ENCODE data around the gene UGT1A1. TPM values are rescaled to one million over a fixed set of nuclear protein-coding genes. Genes with fewer than 3 reads are reported as not detected.
"Not testable (repeated sequence)": the region's sequence is repeated elsewhere in the genome, so short reads cannot be mapped to it uniquely, and the experiment has no call there.

UGT1A1 gene
- not detected in 2 replicates for total RNA-seq (2014; rRNA removed; shearing (Covaris generic))

- Histone ChIP-seq H3K36me3 (no peaks in the 10 kb centered on the region), H3K9me3 (replicated peaks) (no peaks in the 10 kb centered on the region), H3K4me3 (no peak within 1 kb of the TSS), H3K4me1 (no peaks in the 10 kb centered on the region), H3K27me3 (no peaks in the 10 kb centered on the region; the same call in 1 of the 2 replicates), H3K27ac (no peak within 1 kb of the TSS)
- DNase-seq = no peak
These were observed at the start of gene UGT1A1 for GRCh38 chr2:233760043-233760442. TSS of gene UGT1A1 (plus strand) at chr2:233760270. CDS start at chr2:233760288, 18 bp downstream.

GRCh38 chr2:233711312-233712008 lies 48.6 kb upstream of the UGT1A1 start:
- no peak overlapping the region for H3K27ac ChIP-seq
- H3K4me3 ChIP-seq = no peak overlapping the region
- H3K4me1 ChIP-seq = no peaks in the 10 kb centered on the region
- DNase-seq = peak; percentile 83 to 89
- no peaks in the 10 kb centered on the region for H3K27me3 ChIP-seq
- H3K9me3 ChIP-seq (replicated peaks) = no peaks in the 10 kb centered on the region
- H3K36me3 ChIP-seq = no peaks in the 10 kb centered on the region

- H3K4me3 ChIP-seq = no peak within 1 kb of the TSS
- H3K27me3 ChIP-seq = no peaks in the 10 kb centered on the region
- no peaks in the 10 kb centered on the region for H3K9me3 ChIP-seq (replicated peaks)
- no peak for DNase-seq
- H3K36me3 ChIP-seq = no peaks in the 10 kb centered on the region
- no peaks in the 10 kb centered on the region for H3K4me1 ChIP-seq
- H3K27ac ChIP-seq = no peak within 1 kb of the TSS
These were observed 47.3 kb upstream of the UGT1A1 start, which contains the start of gene UGT1A5 for GRCh38 chr2:233712611-233713261. TSS of gene UGT1A5 (plus strand) at chr2:233712907. CDS start at chr2:233712992, 85 bp downstream.

- H3K36me3 ChIP-seq = no peaks in the 10 kb centered on the region
- no peak overlapping the region for H3K4me3 ChIP-seq
These were observed 46.8 kb upstream of the UGT1A1 start for GRCh38 chr2:233713262-233713615.

GRCh38 chr2:233714121-233714520 lies 45.9 kb upstream of the UGT1A1 start:
- H3K9me3 ChIP-seq (replicated peaks) = no peaks in the 10 kb centered on the region
- DNase-seq = no peak
- H3K4me3 ChIP-seq = no peak overlapping the region
- no peak overlapping the region for H3K27ac ChIP-seq
- H3K4me1 ChIP-seq = no peaks in the 10 kb centered on the region
- no peaks in the 10 kb centered on the region for H3K36me3 ChIP-seq
- H3K27me3 ChIP-seq = no peaks in the 10 kb centered on the region

More at GRCh38 chr2:233713262-233713615, 46.8 kb upstream of the UGT1A1 start:
- Histone ChIP-seq H3K4me1 (no peaks in the 10 kb centered on the region), H3K9me3 (replicated peaks) (no peaks in the 10 kb centered on the region), H3K27ac (no peak overlapping the region), H3K27me3 (no peaks in the 10 kb centered on the region)
- DNase-seq = no peak

- Histone ChIP-seq H3K27ac (no peak within 1 kb of the TSS), H3K4me1 (no peaks in the 10 kb centered on the region), H3K9me3 (replicated peaks) (no peaks in the 10 kb centered on the region), H3K4me3 (no peak within 1 kb of the TSS), H3K27me3 (peaks cover 8% of the 10 kb centered on the region; the same call in 1 of the 2 replicates), H3K36me3 (no peaks in the 10 kb centered on the region)
- no peak for DNase-seq
These were observed 41.5 kb upstream of the UGT1A1 start, which contains the start of gene UGT1A4 for GRCh38 chr2:233718552-233718951. TSS of gene UGT1A4 (plus strand) at chr2:233718736. CDS start at chr2:233718821, 85 bp downstream.

- H3K36me3 ChIP-seq = no peaks in the 10 kb centered on the region
- H3K27me3 ChIP-seq = no peaks in the 10 kb centered on the region
- no peak within 1 kb of the TSS for H3K4me3 ChIP-seq
- no peak within 1 kb of the TSS for H3K27ac ChIP-seq
- H3K9me3 ChIP-seq (replicated peaks) = peaks cover 6% of the 10 kb centered on the region; the same call in 1 of the 2 replicates
- DNase-seq = no peak
- no peaks in the 10 kb centered on the region for H3K4me1 ChIP-seq
These were observed 31.3 kb upstream of the UGT1A1 start, which contains the start of gene UGT1A3 for GRCh38 chr2:233728723-233729301. TSS of gene UGT1A3 (plus strand) at chr2:233729042. CDS start at chr2:233729127, 85 bp downstream.

- not testable (repeated sequence) for H3K4me1 ChIP-seq; H3K4me3 ChIP-seq; H3K36me3 ChIP-seq; H3K9me3 ChIP-seq (replicated peaks); H3K27ac ChIP-seq; DNase-seq; H3K27me3 ChIP-seq
These were observed 23.0 kb upstream of the UGT1A1 start for GRCh38 chr2:233736868-233737653.

- Histone ChIP-seq H3K4me1 (no peaks in the 10 kb centered on the region; the same call in 1 of the 2 replicates), H3K27ac (no peak overlapping the region), H3K27me3 (no peaks in the 10 kb centered on the region), H3K36me3 (no peaks in the 10 kb centered on the region), H3K4me3 (no peak overlapping the region), H3K9me3 (replicated peaks) (no peaks in the 10 kb centered on the region)
- no peak for DNase-seq
These were observed 19.2 kb upstream of the UGT1A1 start for GRCh38 chr2:233740870-233741269.

- no peaks in the 10 kb centered on the region for H3K36me3 ChIP-seq
- DNase-seq = no peak
- H3K27me3 ChIP-seq = no peaks in the 10 kb centered on the region
- H3K27ac ChIP-seq = no peak overlapping the region
- no peak overlapping the region for H3K4me3 ChIP-seq
- no peaks in the 10 kb centered on the region; the same call in 1 of the 2 replicates for H3K9me3 ChIP-seq (replicated peaks)
- H3K4me1 ChIP-seq = peaks cover 6% of the 10 kb centered on the region; the same call in 1 of the 2 replicates
These were observed 16.4 kb upstream of the UGT1A1 start for GRCh38 chr2:233743464-233744259.

GRCh38 chr2:233745073-233745755 lies 14.9 kb upstream of the UGT1A1 start:
- no peaks in the 10 kb centered on the region; the same call in none of the 2 replicates for H3K9me3 ChIP-seq (replicated peaks)
- DNase-seq = no peak
- no peaks in the 10 kb centered on the region for H3K27me3 ChIP-seq
- H3K4me1 ChIP-seq = peaks cover 6% of the 10 kb centered on the region; the same call in 1 of the 2 replicates
- H3K36me3 ChIP-seq = no peaks in the 10 kb centered on the region
- no peak overlapping the region for H3K27ac ChIP-seq
- no peak overlapping the region for H3K4me3 ChIP-seq

GRCh38 chr2:233745838-233746237 lies 14.2 kb upstream of the UGT1A1 start:
- H3K36me3 ChIP-seq; H3K9me3 ChIP-seq (replicated peaks); DNase-seq; H3K27ac ChIP-seq; H3K4me1 ChIP-seq; H3K4me3 ChIP-seq; H3K27me3 ChIP-seq: not testable (repeated sequence)

GRCh38 chr2:233746475-233747282 lies 13.4 kb upstream of the UGT1A1 start:
- H3K27ac ChIP-seq = no peak overlapping the region
- DNase-seq = no peak
- H3K36me3 ChIP-seq = no peaks in the 10 kb centered on the region
- H3K27me3 ChIP-seq = no peaks in the 10 kb centered on the region
- H3K9me3 ChIP-seq (replicated peaks) = peaks cover 5% of the 10 kb centered on the region
- peaks cover 6% of the 10 kb centered on the region; the same call in 1 of the 2 replicates for H3K4me1 ChIP-seq
- H3K4me3 ChIP-seq = no peak overlapping the region

All from SJCRH30 (cell line).